ENCODE measurements around the gene DBNL.
A peak's percentile ranks its signal among the peaks of the same experiment; 100 is the strongest.
"Not testable (repeated sequence)": the region's sequence is repeated elsewhere in the genome, so short reads cannot be mapped to it uniquely, and the experiment has no call there.

DBNL gene

DNA sequence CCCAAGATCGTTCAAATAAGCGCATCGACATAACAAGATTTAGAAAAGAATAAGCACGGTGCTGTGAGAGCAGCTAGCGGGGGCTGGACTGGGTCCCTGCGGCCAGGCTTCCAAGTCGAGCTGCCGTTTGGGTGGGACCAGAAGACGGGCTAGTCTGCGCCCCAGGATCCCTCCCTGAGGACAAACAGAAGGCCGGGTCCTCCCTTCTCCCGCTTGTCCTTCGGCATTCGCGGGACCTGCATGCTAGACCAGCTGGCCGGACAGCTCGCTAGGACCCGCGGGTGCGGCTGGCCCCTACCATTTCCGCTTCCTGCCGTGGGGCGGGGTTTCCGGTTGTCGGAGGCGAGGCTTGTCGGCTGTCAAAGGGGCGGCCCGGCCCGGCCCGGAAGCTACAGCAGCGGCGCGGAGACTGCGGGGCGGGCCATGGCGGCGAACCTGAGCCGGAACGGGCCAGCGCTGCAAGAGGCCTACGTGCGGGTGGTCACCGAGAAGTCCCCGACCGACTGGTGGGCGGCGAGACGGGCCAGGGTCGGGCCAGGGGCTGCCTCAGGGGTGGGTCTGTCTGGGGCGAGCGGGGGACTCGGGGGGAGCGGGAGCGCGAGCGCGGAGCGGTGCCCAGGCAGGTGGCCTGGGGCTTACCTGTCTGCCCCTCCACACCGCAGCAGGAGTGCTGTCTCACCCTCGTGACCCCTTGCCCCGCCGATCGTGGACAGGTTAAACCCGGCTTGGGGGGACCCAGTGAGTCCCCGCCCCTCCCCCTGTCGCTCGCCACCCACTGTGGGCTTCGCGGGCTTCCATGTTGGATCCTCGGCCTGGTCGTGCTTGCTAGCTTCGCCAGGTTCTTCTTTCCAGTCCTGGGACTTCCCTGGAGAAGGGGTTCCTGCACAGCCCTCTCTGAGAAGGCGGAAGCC, at the start of gene DBNL:
Gene DBNL, plus strand, starts transcription at position 388 of the 911 bp plus-strand sequence. Its CDS starts 36 bp downstream, at position 424.
- no peak for DNase-seq

DNA sequence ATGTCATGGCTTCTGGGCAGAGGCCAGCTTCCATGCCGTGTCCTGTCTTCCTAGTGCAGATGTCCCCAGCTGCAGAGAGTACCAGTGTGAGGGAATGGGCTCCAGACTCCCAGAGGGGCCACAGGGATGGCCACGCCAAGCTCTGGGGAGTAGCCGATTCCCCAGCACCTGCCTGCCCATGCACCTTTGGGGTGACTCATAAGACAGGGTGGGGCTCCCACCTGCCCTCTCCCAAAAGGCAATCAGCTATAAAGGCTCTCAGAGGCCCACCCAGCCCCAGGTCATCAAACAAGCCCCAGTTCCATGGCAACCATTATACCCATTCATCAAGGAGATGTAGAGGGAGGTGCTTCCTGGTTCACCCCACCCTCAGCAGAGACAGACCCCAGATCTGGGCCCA, 47.0 kb upstream of the DBNL start, which contains the start of gene SPDYE1:
Gene SPDYE1, plus strand, starts transcription at position 366 of the 400 bp plus-strand sequence. CDS start 2,053 bp downstream, outside the sequence.
- DNase-seq = not testable (repeated sequence)

DNA sequence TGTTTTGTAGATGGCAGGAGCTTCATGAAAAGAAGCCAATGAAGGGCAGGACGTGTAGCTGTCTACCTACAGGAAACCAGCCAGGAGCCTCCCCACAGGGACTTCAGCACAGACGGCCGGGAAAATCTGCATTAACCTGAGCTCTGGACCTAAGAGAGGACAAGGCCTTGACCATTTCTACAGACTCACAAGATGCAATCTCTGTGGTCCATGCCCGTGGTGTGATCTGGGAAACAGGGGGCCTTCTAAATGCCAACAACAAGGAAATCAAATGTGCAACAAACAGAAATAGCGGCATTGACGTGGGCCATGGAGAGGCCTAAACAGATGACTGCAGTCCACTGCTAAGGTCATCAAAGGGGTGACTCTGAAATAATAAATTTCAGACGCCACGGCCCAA, 32.4 kb upstream of the DBNL start:
- not testable (repeated sequence) for DNase-seq

DNA sequence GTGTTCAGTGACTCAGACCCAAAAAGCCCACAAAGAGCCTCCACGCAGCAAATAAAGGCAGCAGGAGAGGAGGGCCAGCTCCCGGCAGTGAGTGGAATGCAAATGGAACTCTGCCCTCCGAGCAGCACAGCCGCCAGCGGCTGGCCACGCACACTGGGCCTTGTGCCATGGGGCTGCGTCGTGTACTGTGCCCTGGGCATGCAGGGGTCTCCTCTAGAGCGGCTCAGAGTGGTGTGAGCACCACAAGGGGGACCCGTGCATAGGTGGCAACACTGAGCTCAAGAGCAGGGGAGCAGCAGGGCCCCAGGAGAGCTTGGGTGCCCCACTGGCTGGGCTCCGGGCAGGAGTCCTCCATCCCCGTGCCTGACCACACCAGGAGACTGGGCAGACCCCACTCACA, 29.4 kb upstream of the DBNL start:
- DNase-seq = not testable (repeated sequence)

DNA sequence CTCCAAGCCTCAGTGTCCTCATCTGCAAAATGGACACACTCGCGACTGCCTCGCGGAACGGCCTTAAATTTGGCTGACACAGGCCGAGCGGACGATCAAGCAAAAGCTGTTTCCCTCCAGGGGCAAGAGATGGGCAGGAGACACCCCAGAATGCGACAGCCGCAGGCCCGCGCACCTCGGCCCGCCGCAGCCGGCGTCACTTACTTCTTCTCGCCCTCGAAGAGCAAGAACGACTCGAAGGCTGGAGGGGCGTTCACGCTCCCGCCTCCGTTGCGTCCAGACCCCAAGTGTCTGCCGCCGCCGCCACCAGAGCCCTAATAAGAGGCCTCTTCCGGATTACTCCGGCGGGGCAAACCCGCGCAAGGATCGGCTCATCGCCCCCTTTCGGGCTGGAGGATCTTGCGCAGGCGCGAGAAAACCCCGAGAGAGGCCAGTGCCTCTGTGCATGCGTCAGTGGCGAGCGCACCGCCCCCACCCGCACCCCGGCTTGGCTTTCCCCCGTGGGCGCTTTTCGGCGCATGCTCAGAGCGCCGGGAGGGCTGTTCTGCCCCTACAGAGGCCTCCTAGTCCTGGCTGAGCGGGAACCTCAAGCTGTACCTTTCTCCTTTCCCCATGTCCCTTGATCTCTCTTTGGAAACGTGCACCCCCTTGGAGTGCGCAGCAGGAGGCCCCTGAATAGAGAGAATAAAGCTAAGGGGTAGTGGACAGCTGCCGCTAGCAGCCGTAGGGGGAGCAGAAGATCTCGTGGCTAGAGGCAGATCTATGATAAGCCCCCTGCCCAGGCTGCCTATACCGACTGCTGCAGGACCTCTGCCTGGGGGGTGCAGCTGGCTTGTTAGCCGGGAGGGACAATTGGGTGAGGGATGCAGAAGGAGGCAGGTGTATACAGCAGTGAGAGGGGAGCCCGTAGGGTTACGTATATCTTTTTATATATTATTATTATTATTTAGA, 25.4 kb upstream of the DBNL start:
- DNase-seq = peak; percentile 78

DNA sequence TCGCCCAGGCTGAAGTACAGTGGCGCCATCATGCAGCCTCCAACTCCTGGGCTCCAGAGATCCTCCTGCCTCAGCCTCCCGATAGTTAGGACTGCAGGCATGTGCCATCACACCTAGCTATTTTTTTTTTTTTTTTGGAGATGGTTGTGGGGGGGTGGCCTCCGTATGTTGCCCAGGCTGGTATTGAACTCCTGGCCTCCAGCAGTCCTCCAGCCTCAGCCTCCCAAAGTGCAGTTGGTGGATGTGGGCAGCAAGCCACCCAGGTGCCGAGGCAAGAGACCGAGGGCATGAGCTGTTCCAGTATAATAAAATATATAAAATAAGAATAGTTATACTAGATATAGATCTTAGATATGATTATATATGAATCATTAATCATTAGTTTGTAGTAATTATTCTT, 24.7 kb upstream of the DBNL start:
- DNase-seq = not testable (repeated sequence)

DNA sequence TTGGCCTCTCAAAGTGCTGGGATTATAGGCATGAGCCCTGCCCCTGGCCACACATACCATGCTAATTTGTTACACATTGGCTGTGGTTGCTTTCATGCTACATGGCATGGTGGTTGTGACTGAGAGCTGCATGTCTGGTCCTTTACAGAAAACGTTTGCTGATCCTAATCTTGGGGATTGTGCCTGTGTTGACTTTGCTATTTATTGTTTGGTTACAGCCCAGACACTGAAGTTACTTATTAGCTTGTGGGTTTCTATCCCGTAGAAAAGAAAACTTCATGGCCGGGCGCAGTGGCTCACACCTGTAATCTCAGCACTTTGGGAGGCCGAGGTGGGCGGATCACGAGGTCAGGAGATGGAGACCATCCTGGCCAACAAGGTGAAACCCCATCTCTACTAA, 22.4 kb upstream of the DBNL start:
- not testable (repeated sequence) for DNase-seq

DNA sequence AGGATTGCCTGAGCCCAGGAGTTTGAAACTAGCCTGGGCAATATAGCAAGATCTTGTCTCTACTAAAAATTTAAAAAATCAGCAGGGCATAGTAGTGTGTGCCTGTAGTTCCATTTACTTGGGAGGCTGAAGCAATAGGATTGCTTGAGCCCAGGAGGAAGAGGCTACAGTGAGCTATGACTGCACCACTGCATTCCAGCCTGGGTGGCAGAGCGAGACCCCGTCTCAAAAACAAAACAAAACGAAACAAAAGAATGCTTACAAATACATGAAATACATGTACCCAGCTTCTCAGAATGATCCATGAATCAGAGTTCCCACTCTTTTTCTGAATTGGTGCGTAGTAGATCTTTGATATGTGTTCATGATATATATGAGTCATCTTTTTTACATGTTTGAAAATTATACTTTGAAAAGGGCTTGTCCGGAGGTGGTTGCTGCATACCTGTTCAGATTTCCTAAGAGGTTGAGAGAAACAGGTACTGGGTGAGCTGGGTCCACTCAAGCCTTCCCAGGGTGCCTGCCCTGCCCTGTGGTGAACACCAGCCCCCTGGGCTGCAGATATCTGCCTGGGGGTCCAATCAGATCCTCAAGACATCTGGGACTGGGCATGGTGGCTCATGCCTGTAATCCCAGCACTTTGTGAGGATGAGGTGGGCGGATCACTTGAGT, 21.6 kb upstream of the DBNL start:
- DNase-seq = not testable (repeated sequence)

DNA sequence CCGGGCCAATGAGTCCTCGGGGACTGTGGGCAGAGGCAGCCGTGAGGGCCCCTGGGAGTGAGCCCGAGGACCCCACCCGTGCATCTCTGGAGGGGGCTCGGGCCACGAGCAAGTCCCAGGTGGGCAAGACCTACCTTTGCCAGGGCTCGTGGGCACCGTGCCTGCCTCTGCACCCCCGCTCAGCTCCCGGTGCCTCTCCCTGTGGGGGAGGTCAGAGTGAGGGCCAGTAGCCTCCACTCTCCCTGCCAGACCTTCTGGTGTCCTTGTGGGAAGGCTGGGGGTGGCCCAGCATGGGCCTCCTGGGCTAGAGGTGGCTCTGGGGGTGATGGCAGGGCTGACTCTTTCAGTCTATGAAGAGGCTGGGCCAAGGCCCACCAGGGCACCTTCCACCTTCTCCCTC, 15.1 kb upstream of the DBNL start:
- not testable (repeated sequence) for DNase-seq

DNA sequence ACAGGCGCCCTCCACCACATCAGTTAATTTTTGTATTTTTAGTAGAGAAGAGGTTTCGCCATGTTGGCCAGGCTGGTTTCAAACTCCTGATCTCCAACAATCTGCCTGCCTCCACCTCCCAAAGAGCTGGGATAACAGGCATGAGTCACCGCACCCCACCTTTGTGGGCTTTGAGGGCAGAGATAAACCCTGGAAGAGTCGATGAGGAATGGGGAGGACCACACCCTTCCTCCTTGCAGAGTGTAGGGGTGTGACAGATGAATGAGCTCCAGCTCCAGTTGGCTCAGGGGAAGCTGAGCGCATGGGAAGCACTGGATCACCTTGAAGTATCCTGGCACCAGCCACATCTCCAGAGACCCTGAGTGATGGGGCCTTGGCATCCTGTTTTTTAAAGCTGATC, 14.5 kb upstream of the DBNL start:
- not testable (repeated sequence) for DNase-seq

DNA sequence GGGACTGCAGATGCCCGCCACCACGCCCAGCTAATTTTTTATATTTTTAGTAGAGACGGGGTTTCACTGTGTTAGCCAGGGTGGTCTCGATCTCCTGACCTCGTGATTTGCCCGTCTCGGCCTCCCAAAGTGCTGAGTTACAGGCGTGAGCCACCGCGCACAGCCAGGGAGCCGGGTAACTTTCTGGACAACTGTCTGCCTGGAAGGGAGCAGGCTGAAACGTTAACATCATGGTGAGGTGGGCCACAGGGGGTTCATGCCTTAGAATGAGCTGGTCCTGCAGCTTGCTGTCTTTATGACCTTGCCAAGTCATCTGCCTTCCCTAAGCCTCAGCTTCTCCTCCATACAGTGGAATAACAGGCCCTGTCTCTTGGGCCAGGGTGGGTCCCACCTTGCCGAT, 13.2 kb upstream of the DBNL start:
- DNase-seq = not testable (repeated sequence)

DNA sequence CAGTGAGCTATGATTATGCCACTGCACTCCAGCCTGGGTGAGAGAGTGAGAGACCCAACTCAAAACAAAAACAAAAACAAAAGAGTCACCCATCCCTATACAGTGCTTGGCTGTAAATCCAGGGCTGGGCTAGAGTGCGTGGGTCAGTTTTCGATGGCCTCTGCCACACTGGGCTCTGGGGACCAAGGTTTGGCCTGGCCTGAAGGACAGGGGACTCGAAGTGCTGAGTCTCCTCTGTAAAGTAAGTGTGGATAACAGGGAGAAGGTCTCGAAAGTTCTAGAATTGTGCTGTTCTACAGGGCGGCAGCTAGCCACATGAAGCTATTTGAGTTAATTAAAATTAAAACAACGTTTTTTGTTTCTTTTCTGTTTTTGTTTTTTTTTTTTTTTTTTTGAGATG, 12.5 kb upstream of the DBNL start:
- DNase-seq = not testable (repeated sequence)

DNA sequence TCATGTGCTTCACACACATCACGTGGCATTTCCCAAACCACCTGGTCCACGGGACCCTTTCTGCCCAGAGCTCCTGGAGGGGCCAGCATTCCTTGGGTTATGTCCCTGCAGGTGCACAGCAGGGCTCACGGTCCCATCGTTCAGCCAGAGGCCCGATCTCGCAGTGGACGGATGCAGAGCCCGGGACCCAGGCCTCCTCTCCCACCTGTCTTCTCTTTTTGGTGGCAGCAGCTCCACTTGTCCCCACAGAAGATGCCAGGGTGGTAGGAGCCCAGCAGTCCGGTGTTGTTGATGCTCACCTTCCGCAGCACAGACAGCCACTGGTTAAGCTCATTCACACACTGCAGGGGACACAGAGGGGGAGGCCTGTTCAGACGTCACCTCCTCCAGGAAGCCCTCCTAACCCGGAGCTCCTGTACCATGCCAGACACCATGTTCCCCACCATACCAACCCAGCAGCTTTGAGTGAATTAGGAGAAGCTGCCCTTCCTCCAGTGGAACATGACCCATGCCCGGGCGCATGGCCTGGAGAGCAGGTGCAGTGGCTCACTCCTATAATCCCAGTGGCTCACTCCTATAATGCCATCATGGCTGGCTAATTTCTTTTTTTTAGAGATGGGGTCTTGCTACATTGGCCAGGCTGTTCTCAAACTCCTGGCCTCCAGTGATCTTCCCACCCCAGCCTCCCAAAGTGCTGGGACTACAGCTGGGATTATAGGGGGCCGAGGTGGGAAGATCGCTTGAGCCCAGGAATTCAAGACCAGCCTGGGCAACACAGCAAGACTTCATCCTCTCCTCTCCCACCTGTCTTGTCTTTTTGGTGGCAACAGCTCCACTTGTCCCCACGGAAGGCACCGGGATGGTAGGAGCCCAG, 10.3 kb upstream of the DBNL start:
- DNase-seq = not testable (repeated sequence)

DNA sequence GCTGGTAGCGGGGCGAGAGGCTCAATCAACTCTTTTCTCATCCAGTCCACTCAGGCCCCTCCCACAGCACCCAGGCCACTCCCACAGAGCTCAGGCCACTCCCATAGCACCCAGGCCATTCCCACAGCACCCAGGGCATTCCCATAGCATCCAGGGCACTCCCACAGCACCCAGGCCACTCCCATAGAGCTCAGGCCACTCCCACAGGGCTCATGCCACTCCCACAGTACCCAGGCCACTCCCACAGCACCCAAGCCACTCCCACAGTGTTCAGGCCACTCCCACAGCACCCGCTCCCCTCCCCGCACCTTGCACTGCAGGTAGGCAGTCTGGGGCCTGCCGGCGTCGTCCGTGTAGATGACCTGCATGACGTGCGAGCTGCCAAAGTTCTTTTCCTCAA, 8.1 kb upstream of the DBNL start:
- DNase-seq = not testable (repeated sequence)

DNA sequence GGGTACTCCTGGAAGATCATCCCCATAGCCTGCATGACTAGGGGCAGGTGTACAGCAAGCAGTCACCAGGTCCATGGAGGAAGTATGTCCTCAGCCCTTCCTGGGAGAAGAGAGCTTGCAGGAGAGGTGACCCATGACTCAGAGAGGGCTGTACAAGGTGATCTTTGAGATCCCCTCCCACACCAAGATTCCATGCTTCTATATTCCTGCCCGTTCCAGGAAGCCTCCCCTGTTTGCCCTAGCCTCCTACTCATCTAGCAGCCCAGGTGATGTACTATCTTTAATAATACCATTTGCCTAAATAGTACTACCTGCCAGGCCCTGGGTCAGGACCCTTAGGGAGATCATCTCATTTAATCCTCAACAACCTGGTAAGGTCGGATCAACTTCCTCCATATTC, 6.6 kb upstream of the DBNL start:
- DNase-seq = not testable (repeated sequence)

DNA sequence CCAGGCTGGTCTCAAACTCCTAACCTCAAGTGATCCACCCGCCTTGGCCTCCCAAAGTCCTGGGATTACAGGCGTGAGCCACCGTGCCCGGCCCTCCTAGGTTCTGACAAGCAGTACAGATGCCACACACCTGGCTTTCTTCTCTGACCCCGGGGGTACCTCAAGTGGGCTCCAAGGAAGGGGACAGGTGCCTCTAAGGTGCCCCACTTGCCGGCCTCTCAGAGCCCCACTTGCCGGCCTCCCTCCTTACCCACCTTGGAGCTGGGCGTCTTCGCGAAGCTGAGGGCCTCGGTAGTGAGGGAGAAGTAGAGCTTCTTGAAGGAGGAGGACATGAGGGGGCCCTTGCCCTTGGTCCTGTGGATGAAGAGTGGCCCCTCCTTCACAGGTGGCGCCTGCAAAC, 5.9 kb upstream of the DBNL start:
- not testable (repeated sequence) for DNase-seq

DNA sequence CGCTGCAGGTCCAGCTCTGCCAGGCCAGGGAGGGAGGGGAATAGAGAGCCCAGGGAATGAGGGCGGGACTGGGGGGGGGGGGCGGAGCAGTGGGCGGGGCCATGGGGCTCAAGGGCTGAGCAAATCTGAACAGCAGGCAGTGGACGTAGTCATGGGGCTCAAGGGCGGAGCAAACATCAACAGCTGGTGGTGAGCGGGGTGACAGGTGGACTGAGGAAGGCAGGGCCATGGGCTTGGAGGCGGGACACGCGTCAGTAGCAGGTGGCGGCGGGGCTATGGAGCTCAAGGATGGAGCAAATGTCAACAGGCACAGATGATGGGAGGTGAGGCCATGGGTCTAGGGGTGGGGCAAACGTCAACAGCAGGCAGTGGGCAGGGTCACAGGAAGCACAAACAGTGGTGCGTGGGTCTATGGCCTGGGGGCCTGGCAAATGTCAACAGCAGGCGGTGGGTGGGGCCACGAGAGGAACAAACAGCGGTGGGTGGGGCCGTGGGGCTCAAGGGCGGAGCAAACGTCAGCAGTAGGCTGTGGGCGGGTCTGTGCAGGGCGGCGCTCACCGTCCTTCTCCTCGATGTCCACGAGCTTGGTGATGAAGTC, 5.4 kb upstream of the DBNL start:
- not testable (repeated sequence) for DNase-seq

DNA sequence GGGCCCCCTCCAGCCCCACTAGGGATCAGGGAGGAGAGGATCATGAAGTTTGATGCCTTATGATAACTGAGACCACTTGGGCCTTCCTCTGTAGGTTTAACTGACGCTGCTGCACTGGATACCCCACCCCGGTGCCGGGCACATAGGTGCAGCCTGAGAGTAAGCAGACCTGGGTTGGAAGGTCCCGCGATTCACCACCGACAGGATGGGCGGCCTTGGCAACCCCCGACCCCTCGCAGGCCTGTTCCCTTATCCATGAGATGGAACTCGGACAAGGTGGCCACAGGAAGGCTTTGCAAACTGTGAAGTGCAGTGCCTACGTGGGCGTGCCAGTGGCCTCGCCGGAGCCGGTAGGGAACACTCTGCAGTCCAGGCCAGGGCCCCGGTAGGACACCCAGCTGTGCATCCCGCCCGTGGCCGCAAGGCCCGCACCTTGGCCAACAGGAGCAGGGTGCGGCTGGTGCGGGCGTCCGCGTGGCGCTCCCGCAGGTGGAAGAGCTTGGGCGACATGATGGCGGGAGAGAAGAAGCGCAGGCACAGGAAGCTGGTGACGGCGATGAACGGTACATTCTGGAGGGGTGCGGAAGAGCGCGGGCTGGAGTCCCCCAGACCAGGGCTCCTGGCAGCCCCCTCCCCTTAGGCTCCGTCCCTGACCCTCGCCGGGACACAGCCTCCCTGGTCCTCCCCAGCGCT, 4.6 kb upstream of the DBNL start:
- not testable (repeated sequence) for DNase-seq

DNA sequence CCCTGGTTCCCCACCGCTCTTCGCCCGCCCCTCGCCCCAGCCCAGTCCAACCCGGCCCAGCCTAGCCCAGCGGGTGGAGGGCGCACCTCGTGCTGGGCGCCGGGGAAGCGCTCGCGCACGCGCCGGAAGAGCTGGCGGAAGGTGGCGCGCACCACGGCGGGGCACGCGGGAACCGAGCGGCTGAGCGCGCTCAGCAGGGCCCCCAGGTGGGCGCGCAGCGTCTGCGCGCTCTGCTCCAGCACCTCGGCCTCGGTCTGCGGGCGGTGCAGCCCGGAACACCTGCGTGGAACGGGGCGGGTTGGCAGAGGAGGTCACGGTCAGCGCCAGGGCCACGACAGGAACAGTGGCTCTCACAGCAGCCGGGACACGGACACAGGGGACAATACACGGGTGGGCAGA, 4.0 kb upstream of the DBNL start:
- not testable (repeated sequence) for DNase-seq

DNA sequence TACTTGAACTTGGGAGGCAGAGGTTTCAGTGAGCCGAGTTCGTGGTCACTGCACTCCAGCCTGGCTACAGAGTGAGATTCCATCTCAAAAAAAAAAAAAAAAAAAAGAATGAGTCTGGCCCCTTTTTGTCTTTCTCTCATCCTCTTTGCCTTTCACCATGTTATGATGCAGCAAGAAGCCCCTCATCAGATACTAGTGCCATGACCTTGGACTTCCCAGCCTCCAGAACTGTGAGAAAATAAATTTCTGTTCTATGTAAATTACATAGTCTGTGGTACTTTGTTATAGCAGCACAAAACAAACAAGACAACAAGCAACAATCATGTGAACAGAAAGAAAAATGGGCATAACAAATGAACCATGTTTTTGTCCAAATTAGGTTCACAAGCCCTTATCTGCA, 2.3 kb upstream of the DBNL start:
- no peak for DNase-seq

DNA sequence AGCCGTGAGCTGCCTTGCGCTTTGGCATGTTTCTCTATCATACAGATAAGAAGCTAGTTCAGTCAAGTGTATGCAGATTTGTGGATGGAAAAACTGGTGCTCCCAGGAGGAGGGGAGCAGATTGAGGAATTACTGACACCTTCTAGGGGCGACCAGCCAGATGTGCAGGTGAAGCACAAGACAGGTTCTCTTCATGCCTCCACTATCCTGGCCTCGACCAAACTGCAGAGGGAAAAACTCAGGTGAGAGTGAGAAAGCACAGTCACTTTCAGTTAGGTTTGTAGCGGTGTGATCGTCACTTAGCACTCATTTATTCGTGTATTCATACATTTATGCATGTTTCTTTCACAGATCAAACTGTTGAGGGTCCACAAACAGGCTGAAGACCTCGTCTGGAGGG, 600 bp upstream of the DBNL start:
- DNase-seq = no peak

All from NCI-H1436 treated with DMSO at 0.1 percent for 48 hours (cell line).